B cell (primary cell): ENCODE results near the gene CNOT8. TPM values are rescaled to one million over a fixed set of nuclear protein-coding genes. Genes with fewer than 3 reads are reported as not detected.

ENCODE experiments used
- ATAC-seq: fragments of 200-7000 bp; cut with Tn5 transposase; one replicate; pipeline ENCODE4 v1.10.0; 2021; ENCODE audit warnings: low read depth, mild to moderate bottlenecking, moderate number of reproducible peaks, moderate library complexity
- CTCF ChIA-PET: fragments of 350-600 bp; sonication (Branson Sonifier 250); formaldehyde crosslinking; loops from one replicate; lab custom pipeline; 2021; ENCODE audit warnings: antibody characterized with exemption, inconsistent platforms; lab: Charles Lee
- POLR2A ChIA-PET: fragments of 350-600 bp; sonication (Branson Sonifier 250); formaldehyde crosslinking; loops from one replicate; lab custom pipeline; 2021; ENCODE audit warnings: antibody characterized with exemption; lab: Charles Lee
- DNase-seq: peaks from one replicate; pipeline ENCODE4 v3.0.0; 2013
- H2AFZ ChIP-seq: 2 replicates; pipeline ENCODE4 v1.6.1; 2012; ENCODE audit warnings: mild to moderate bottlenecking, low read depth, low read length; ENCODE audit not compliant: insufficient read depth, poor library complexity, severe bottlenecking
- H3K27ac ChIP-seq, 2 donors: 1 replicate in 1 of 2; 2 replicates in 1 of 2; pipeline ENCODE4 v1.5.1; 2012 to 2013; ENCODE audit warnings: low read length in 2 of 2, mild to moderate bottlenecking in 2 of 2, moderate library complexity in 1 of 2
- H3K27me3 ChIP-seq, 4 experiments: fragments of 200-600 bp in 1 of 4; sonication (generic) in 1 of 4; replicated peaks in 1 of 4; 1 replicate in 2 of 4; 2 replicates in 2 of 4; pipeline versions ENCODE4 v1.6.1 to v1.7.0; 2013 to 2016; ENCODE audit warnings: low read length in 3 of 4, mild to moderate bottlenecking in 2 of 4, mixed read lengths in 1 of 4, moderate library complexity in 1 of 4; ENCODE audit not compliant: insufficient read depth in 4 of 4, control insufficient read depth in 3 of 4; ENCODE audit errors: control extremely low read depth in 1 of 4
- H3K36me3 ChIP-seq, 2 experiments: replicated peaks in 1 of 2; 1 replicate in 1 of 2; 2 replicates in 1 of 2; pipeline versions ENCODE4 v1.6.1 to v1.7.1; 2013; ENCODE audit warnings: low read length in 1 of 2; ENCODE audit not compliant: insufficient read depth in 2 of 2, control insufficient read depth in 1 of 2; ENCODE audit errors: control extremely low read depth in 1 of 2, extremely low read depth in 1 of 2
- H3K4me1 ChIP-seq, 2 donors: fragments of 200-600 bp in 1 of 2; sonication (generic) in 1 of 2; 1 replicate in 1 of 2; 2 replicates in 1 of 2; pipeline versions ENCODE4 v1.5.1 to v1.6.1; 2013 to 2017; ENCODE audit warnings: low read length in 2 of 2; ENCODE audit not compliant: control insufficient read depth in 2 of 2, insufficient read depth in 2 of 2
- H3K4me2 ChIP-seq: replicated peaks from 2 replicates; pipeline ENCODE3; 2012; ENCODE audit warnings: mild to moderate bottlenecking, low read depth, low read length; ENCODE audit not compliant: poor library complexity, severe bottlenecking
- H3K4me3 ChIP-seq, 5 experiments: fragments of 200-600 bp in 1 of 5; sonication (generic) in 1 of 5; 1 replicate in 3 of 5; 2 replicates in 2 of 5; pipeline versions ENCODE4 v1.5.1 to v1.7.0; 2011 to 2016; ENCODE audit warnings: low read length in 4 of 5, mild to moderate bottlenecking in 4 of 5, low read depth in 2 of 5, control low read depth in 1 of 5, moderate library complexity in 1 of 5; ENCODE audit not compliant: insufficient read depth in 1 of 5; ENCODE audit errors: control extremely low read depth in 1 of 5, extremely low read depth in 1 of 5
- H3K79me2 ChIP-seq: fragments of 200-600 bp; sonication (generic); one replicate; pipeline ENCODE4 v1.6.0; 2016; ENCODE audit warnings: low read length; ENCODE audit not compliant: control insufficient read depth, insufficient read depth
- H3K9ac ChIP-seq: fragments of 200-600 bp; sonication (generic); 2 replicates; pipeline ENCODE4 v1.6.1; 2017; ENCODE audit warnings: mild to moderate bottlenecking, low read length, moderate library complexity
- H3K9me3 ChIP-seq, 3 donors: one replicate each; pipeline versions ENCODE4 v1.6.1 to v1.7.1; 2013; ENCODE audit warnings: low read length in 2 of 3; ENCODE audit not compliant: control insufficient read depth in 2 of 3, insufficient read depth in 1 of 3; ENCODE audit errors: control extremely low read depth in 1 of 3
- H4K20me1 ChIP-seq: 2 replicates; pipeline ENCODE4 v1.6.0; 2012; ENCODE audit warnings: mild to moderate bottlenecking, low read length; ENCODE audit not compliant: insufficient read depth, control insufficient read depth, poor library complexity, severe bottlenecking
- H3K27ac Mint-ChIP-seq: one replicate; pipeline ENCODE4 v1.8.0; 2021; ENCODE audit warnings: mixed read lengths
- H3K27me3 Mint-ChIP-seq: one replicate; pipeline ENCODE4 v1.8.0; 2021; ENCODE audit warnings: mixed read lengths
- H3K4me1 Mint-ChIP-seq: one replicate; pipeline ENCODE4 v1.8.0; 2021; ENCODE audit warnings: mixed read lengths
- H3K4me3 Mint-ChIP-seq: one replicate; pipeline ENCODE4 v1.8.0; 2021; ENCODE audit warnings: mixed read lengths
- H3K9me3 Mint-ChIP-seq: one replicate; pipeline ENCODE4 v1.8.0; 2022; ENCODE audit warnings: mixed read lengths; ENCODE audit not compliant: insufficient read depth
- EZH2 ChIP-seq: IDR thresholded peaks from 2 replicates; pipeline ENCODE4 v1.6.1; 2012; ENCODE audit warnings: borderline replicate concordance, low read depth, mild to moderate bottlenecking, moderate library complexity, low read length; ENCODE audit not compliant: insufficient read depth, poor library complexity, severe bottlenecking
- WGBS: methylation state at CpG from one replicate; pipeline ENCODE4 v1.1.5; 2013; ENCODE audit warnings: missing lambda C conversion rate; ENCODE audit not compliant: insufficient coverage; 5-methylcytosine and 5-hydroxymethylcytosine counted together
- intact Hi-C: fragments of 100-400 bp; cut with micrococcal nuclease; formaldehyde crosslinking; loops from one replicate; pipeline ENCODE4 v1.10.0; 2022
- polyA plus RNA-seq: library from polyadenylated mRNA; depleted of rRNA; stranded (reverse); fragments of >200 nt; gene quantifications from 2 replicates; pipeline ENCODE4 v1.2.3, GENCODE V29; 2012
- total RNA-seq, 2 donors: library from RNA; stranded (reverse); fragments of 120-200 nt in 1 of 2; gene quantifications; 1 replicate in 1 of 2; 2 replicates in 1 of 2; pipeline versions ENCODE4 v1.2.3 to v1.2.4, GENCODE V29; 2013 to 2022
- TF ChIP-seq, protein P1 (sequence below): fragments of 200-600 bp; IDR thresholded peaks from one replicate; pipeline ENCODE4 v1.8.0; 2022; ENCODE audit warnings: antibody characterized with exemption, mild to moderate bottlenecking

Gene CNOT8
- total and polyA plus RNA-seq, 2 donors (not counting 1 experiment from before 2014, with no cell fraction given): 58.5 to 78.6 TPM

DNA sequence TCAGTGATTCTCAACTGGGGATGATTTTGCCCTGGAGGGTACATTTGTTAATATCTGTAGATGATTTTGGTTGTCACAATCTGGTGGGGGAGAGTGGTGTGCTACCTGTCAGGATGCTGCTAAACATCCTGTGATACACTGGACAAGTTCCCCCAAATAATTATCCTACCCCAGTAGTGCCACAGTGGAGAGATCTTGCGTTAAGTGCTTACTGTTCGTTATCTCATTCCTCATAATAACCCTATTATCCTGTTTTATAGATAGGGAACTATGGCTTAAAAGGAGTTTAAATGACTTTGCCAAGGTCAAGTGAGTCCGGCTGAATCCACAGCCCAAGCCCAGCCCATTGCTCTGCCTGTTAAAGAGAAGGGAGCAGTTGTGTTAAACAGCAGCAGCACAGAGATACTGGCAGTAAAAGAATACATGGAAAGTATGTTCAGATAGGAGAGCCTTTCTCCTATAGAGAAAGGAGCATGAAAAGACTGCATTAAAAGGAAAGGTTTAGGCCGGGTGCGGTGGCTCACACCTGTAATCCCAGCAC, 15.4 kb downstream of the CNOT8 start:
- H3K9me3 Mint-ChIP-seq: no peaks in the 10 kb centered on the region
- TF ChIP-seq, protein P1, sequence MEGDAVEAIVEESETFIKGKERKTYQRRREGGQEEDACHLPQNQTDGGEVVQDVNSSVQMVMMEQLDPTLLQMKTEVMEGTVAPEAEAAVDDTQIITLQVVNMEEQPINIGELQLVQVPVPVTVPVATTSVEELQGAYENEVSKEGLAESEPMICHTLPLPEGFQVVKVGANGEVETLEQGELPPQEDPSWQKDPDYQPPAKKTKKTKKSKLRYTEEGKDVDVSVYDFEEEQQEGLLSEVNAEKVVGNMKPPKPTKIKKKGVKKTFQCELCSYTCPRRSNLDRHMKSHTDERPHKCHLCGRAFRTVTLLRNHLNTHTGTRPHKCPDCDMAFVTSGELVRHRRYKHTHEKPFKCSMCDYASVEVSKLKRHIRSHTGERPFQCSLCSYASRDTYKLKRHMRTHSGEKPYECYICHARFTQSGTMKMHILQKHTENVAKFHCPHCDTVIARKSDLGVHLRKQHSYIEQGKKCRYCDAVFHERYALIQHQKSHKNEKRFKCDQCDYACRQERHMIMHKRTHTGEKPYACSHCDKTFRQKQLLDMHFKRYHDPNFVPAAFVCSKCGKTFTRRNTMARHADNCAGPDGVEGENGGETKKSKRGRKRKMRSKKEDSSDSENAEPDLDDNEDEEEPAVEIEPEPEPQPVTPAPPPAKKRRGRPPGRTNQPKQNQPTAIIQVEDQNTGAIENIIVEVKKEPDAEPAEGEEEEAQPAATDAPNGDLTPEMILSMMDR: no peak
- TF ChIP-seq EZH2: no peak
- H3K9me3 ChIP-seq: peaks cover 0 to 14% (median 6%) of the 10 kb centered on the region in 3 donors
- DNase-seq (no peak), ATAC-seq (no peak)
- no peaks in the 10 kb centered on the region for H3K4me1 Mint-ChIP-seq
- H3K4me2 ChIP-seq: no peak overlapping the region
- ChIA-PET POLR2A (no interaction called here), CTCF (no interaction called here)
- no peaks in the 10 kb centered on the region for H3K27me3 Mint-ChIP-seq
- H3K36me3 ChIP-seq: peaks cover 15 to 74% of the 10 kb centered on the region in 2 experiments
- peaks cover 15% of the 10 kb centered on the region for H4K20me1 ChIP-seq
- H3K4me3 Mint-ChIP-seq: no peak overlapping the region
- no peak overlapping the region for H2AFZ ChIP-seq
- H3K4me3 ChIP-seq: no peak overlapping the region
- H3K27ac ChIP-seq: no peak overlapping the region
- 97% methylated on average over 3 of the region's 5 CpGs for WGBS
- H3K27me3 ChIP-seq: no peaks in the 10 kb centered on the region
- H3K9ac ChIP-seq: no peak overlapping the region
- no peaks in the 10 kb centered on the region for H3K4me1 ChIP-seq
- peaks cover 21% of the 10 kb centered on the region for H3K79me2 ChIP-seq
- no peak overlapping the region for H3K27ac Mint-ChIP-seq
- intact Hi-C loops: no loop called here

DNA sequence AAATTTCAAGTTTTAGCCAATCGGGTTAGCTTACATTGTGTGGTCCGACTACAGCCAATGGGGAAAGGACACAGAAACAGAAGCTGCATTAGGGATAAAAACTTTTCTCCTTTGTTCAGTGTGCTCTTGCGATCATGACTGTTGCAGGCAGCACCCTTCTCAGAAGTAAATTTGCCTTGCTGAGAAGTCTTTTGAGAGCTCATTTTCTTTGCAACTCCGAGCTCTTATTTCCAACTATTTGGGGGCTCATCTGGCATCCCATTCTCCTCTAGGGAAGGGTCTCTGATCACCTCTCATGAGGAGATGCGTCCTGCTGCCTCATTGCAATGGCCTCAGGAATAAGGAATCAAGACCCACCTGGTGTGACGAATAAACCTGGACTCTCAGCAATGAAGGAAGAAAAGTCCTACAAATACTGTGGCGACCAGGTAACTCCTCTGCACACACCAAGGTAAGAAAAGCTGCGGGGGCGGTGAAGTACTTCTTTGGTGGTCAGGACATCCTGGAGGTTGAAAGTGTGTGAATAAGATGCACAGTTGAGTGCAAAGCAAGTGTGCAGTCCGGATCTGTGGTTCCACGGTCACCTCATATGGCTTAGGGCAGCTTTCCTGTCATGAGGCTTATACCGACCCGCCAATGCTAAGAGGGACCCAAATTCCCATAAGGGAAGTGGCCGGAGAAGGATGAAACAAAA, 20.4 kb downstream of the CNOT8 start:
- Mint-ChIP-seq H3K27me3 (no peaks in the 10 kb centered on the region), H3K4me3 (no peak overlapping the region), H3K4me1 (no peaks in the 10 kb centered on the region), H3K27ac (no peak overlapping the region), H3K9me3 (peaks cover 7% of the 10 kb centered on the region)
- DNase-seq (no peak), ATAC-seq (no peak)
- Histone ChIP-seq H3K27ac (no peak overlapping the region), H3K4me2 (no peak overlapping the region), H3K9me3 (peaks cover 0 to 19% (median 8%) of the 10 kb centered on the region in 3 donors), H3K27me3 (no peaks in the 10 kb centered on the region), H3K4me3 (no peak overlapping the region), H3K79me2 (no peaks in the 10 kb centered on the region), H3K9ac (no peak overlapping the region), H4K20me1 (no peaks in the 10 kb centered on the region), H3K36me3 (peaks cover 4 to 47% of the 10 kb centered on the region in 2 experiments), H2AFZ (no peak overlapping the region), H3K4me1 (no peaks in the 10 kb centered on the region)
- TF ChIP-seq, protein P1: no peak
- TF ChIP-seq EZH2: no peak
- intact Hi-C loops: no loop called here
- POLR2A ChIA-PET: no interaction called here
- WGBS: 99% methylated on average over 10 of the region's 14 CpGs
- CTCF ChIA-PET: interaction anchor here (1.0 kb wide), 1 partner anchor 229 kb away, joined by 3 read pairs; no protein-coding TSS in a partner anchor
